Measurements from ENCODE around the gene CHRNA3.

GRCh38 chr15:78651930-78652615 is 31.3 kb upstream of the CHRNA3 start:
- TF ChIP-seq CTCF (IDR thresholded peaks at IDR 0.05; ENCODE audit: low read depth, low read length) (no peak), EZH2phosphoT487 (IDR thresholded peaks at IDR 0.05; ENCODE audit: low read depth) (no peak)

Measured in OCI-LY3 (cell line).